Parathyroid adenoma (tissue), 2 donors: ENCODE results near the gene TMEM43.

Source experiments
- H2AFZ ChIP-seq: fragments of 300-600 bp; sonication (generic); one replicate; pipeline ENCODE4 v1.7.0; 2017; ENCODE audit warnings: antibody characterized with exemption, mild to moderate bottlenecking
- H3K27ac ChIP-seq: fragments of 300-600 bp; sonication (generic); one replicate; pipeline ENCODE4 v1.7.0; 2017
- H3K27me3 ChIP-seq: fragments of 300-600 bp; sonication (generic); one replicate; pipeline ENCODE4 v1.7.0; 2017; ENCODE audit warnings: low read length; ENCODE audit not compliant: control insufficient read depth, insufficient read depth
- H3K36me3 ChIP-seq: fragments of 300-600 bp; sonication (generic); one replicate; pipeline ENCODE4 v1.7.0; 2017; ENCODE audit warnings: low read length; ENCODE audit not compliant: control insufficient read depth, insufficient read depth
- H3K4me1 ChIP-seq: fragments of 300-600 bp; sonication (generic); one replicate; pipeline ENCODE4 v1.7.0; 2017; ENCODE audit warnings: control low read depth
- H3K4me2 ChIP-seq: fragments of 300-600 bp; sonication (generic); one replicate; pipeline ENCODE4 v1.7.0; 2017; ENCODE audit warnings: low read length
- H3K4me3 ChIP-seq: fragments of 300-600 bp; sonication (generic); one replicate; pipeline ENCODE4 v1.7.0; 2017; ENCODE audit warnings: low read depth, low read length
- H3K79me2 ChIP-seq: fragments of 300-600 bp; sonication (generic); one replicate; pipeline ENCODE4 v1.7.0; 2017; ENCODE audit warnings: control low read depth
- H3K9ac ChIP-seq: fragments of 300-600 bp; sonication (generic); one replicate; pipeline ENCODE4 v1.7.0; 2017; ENCODE audit warnings: mild to moderate bottlenecking
- H3K9me3 ChIP-seq: fragments of 300-600 bp; sonication (generic); one replicate; pipeline ENCODE4 v1.7.0; 2017; ENCODE audit warnings: low read length; ENCODE audit not compliant: control insufficient read depth
- CTCF ChIP-seq: fragments of 300-600 bp; sonication (generic); IDR thresholded peaks from one replicate; pipeline ENCODE4 v1.7.0; 2017; ENCODE audit warnings: antibody characterized with exemption, mild to moderate bottlenecking
- donor health status: primary hyperparathyroidism.

Gene TMEM43

GRCh38 chr3:14183015-14183577, 58.2 kb downstream of the TMEM43 start:
- Histone ChIP-seq H3K36me3 (no peaks in the 10 kb centered on the region), H3K9ac (no peak overlapping the region), H3K27me3 (no peaks in the 10 kb centered on the region), H2AFZ (no peak overlapping the region), H3K4me3 (no peak overlapping the region), H3K79me2 (peaks cover 1% of the 10 kb centered on the region), H3K4me2 (no peak overlapping the region), H3K27ac (no peak overlapping the region), H3K4me1 (no peaks in the 10 kb centered on the region), H3K9me3 (no peaks in the 10 kb centered on the region)
- TF ChIP-seq CTCF, result no peak

GRCh38 chr3:14186854-14187458, 62.1 kb downstream of the TMEM43 start:
- Histone ChIP-seq H3K4me1 (no peaks in the 10 kb centered on the region), H3K27ac (no peak overlapping the region), H3K9me3 (no peaks in the 10 kb centered on the region), H3K9ac (no peak overlapping the region), H3K27me3 (no peaks in the 10 kb centered on the region), H3K4me3 (no peak overlapping the region), H3K4me2 (no peak overlapping the region), H3K36me3 (no peaks in the 10 kb centered on the region), H2AFZ (no peak overlapping the region), H3K79me2 (peaks cover 14% of the 10 kb centered on the region)
- TF ChIP-seq CTCF, result no peak

- Histone ChIP-seq H3K9me3 (no peaks in the 10 kb centered on the region), H3K27ac (no peak overlapping the region), H3K9ac (no peak overlapping the region), H2AFZ (no peak overlapping the region), H3K27me3 (no peaks in the 10 kb centered on the region), H3K4me3 (no peak overlapping the region), H3K4me2 (no peak overlapping the region), H3K36me3 (no peaks in the 10 kb centered on the region), H3K4me1 (no peaks in the 10 kb centered on the region), H3K79me2 (peaks cover 14% of the 10 kb centered on the region)
- no peak for TF ChIP-seq CTCF
These were observed 63.3 kb downstream of the TMEM43 start for GRCh38 chr3:14188041-14188754.
